HG03442 (cell line): ENCODE results near the gene MMP24OS.

Source experiments
- ATAC-seq: cut with Tn5 transposase; IDR thresholded peaks from one replicate; pipeline ENCODE4 v1.9.1; 2021; ENCODE audit warnings: mild to moderate bottlenecking, moderate library complexity; ENCODE audit not compliant: unreplicated experiment

Gene MMP24OS

GRCh38 chr20:35306931-35307517, 29.1 kb upstream of the MMP24OS start:
- no peak for ATAC-seq

DNA sequence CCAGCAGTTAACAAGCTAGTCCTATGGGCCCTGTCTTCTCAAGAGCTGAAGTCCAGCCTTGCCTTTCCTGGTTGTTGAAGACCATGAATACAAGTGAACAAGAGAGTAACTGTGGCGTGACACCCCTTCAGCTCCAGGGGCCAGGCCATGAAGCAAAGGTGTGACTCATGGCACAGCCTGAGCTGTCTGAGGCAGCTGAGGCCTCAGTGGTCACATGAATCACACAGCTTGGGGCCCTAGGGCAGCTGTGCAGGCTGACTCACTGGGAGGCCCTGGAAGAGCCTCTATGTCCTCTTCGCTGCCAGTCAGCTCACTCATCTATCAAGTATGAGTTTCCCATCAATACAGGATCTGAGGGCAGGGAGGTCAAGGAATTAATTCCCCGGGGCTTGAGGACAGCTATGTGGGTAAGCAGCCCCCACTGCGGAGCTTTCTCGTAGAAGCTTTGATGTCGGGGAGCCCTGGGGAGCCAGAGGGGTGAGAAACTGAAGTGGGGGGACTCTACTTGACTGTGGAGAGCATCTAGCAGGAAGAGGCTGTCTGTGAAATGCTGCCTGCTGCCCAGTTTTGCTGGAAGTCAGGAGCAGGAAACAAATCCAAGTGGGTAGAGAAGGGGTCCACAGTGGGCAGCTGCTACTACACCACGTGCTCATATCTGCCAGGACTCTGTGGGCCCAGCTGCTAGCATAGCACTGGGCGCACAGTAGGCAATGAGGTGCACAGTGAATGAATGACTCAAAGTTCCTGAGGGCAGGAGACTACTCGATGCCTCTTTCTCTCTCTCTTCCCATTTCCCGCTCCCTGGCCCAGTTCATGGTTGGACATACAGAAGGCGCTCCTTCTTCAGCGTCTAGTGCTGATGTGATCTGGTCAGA, 28.0 kb upstream of the MMP24OS start:
- no peak for ATAC-seq

DNA sequence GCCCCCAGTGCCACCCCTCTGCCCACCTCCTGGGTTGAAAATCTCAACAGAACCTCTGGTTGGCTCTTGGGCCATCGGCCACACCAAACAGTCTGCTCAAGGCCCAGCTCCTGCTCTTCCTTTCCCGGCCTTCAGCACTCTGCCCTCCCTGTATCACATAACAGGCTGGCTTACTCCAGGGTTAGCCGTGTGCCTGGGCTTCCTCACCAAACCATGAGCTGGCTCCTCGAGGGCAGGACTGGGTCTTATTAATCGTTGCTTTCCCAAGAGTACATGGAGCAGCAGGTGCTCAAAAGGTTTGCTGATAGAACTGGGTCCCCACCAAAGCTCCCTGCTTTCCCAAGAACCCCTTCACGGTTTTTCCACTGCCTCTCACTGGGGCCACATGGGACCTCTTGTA, 27.0 kb upstream of the MMP24OS start:
- ATAC-seq, result no peak

- peak; percentile 49 for ATAC-seq
Observed at GRCh38 chr20:35303735-35304491, 26.0 kb upstream of the MMP24OS start.

DNA sequence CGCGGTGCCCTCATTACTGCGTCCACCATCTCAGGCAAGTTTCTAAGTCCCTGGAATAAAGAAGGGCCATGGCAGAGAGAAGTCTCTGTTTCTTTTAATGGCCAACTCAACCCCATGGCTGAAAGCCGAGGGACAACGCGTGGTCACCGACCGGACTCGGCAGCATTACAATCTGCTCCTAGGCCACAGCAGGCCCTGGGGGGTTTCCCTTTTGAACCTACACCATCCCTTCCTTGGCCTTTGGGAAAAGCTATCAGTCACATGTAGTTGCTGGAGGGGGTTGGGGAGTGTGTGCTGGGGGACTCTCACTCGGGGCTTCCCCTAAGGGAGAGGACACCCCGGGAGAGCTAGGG, 25.4 kb upstream of the MMP24OS start:
- ATAC-seq, result no peak

DNA sequence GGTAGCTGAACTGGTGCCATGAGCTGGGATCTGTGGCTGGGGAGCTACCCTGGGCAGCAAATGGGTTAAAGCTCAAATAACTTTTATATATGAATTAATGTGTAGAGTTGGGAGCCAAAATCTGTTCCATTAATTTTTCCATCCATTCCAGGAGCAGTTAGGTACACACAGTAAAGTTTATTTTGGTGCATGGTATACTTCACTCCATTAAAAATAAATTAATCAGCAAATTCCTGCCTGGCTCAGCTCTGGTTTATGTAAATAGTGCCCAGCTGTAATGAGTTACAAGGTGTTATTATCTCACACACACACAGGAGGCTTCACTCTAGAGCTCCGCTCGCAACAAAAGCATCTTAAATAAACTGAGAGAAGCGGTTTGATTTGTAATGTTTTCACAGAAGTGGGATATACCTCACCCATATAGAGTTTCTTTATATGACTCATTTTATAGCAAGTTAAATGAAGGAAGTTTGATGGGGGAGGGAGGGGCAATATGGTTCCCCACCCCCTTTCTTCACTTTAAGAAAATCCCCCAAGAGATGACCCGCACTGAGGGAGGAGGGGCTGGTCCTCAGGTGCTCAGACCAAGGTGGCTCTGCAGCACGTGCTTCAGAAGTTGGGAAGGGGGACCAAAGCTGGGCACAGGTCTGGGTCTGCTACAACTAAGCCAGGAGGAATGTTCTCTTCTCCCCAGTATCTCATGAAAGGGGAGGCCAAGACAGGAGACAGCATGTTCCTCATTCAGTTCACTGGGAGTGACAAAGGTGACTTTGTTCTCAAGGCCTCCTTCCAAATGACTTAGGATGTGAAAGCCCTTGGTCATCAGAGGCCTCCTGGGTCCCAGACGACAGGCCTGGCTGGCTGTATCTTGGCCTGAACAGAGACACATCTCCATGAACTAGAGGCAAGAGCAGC, 24.8 kb upstream of the MMP24OS start:
- no peak for ATAC-seq

- ATAC-seq, result no peak
Observed at GRCh38 chr20:35301426-35301825, 23.5 kb upstream of the MMP24OS start.

- ATAC-seq, result no peak
Observed at GRCh38 chr20:35300469-35301262, 22.7 kb upstream of the MMP24OS start.

DNA sequence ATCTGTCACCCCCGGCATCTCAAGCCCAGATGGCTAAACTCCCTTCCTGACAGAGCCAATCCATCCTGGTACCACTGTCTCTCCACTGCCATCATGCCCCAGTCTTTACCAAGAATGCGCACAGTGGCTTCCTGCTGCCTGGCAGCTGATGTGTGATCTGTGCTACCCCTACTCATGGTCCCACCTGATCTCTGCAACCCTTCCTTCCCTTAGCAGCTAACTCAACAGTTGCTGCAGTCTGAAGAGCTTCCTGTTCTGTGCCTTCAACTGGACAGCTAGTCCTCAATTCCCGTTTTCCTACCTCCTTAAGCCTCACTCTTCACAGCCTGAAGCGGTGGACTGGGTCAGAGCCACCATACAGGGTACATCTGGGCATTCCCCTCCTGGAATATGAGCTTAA, 21.9 kb upstream of the MMP24OS start:
- no peak for ATAC-seq

DNA sequence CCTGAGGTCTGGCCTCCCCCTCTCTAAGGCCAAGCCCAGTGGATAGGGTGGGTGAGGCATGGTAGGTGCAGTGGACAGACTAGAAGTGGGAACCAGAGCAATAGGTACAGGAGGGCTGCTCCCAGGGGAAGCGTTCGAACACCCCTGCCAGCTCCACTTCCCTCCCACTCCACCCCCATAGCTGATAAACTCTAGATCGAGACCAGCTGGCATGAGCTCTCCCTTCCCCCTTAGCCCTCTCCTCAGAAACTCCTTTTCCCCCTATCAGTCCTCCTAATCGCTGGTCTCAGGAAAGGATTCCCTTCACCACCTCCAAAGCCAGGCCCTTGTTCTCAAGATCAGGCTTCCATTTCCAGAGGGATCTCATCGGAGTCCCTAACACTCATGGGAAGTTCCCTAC, 20.3 kb upstream of the MMP24OS start:
- no peak for ATAC-seq

- no peak for ATAC-seq
Observed at GRCh38 chr20:35297740-35298139, 19.8 kb upstream of the MMP24OS start.

GRCh38 chr20:35297155-35297554, 19.2 kb upstream of the MMP24OS start:
- ATAC-seq, result no peak

GRCh38 chr20:35296101-35296554, 18.2 kb upstream of the MMP24OS start:
- ATAC-seq, result no peak

GRCh38 chr20:35295674-35296073, 17.8 kb upstream of the MMP24OS start:
- no peak for ATAC-seq

GRCh38 chr20:35295058-35295457, 17.1 kb upstream of the MMP24OS start:
- ATAC-seq, result no peak

- ATAC-seq, result no peak
Observed at GRCh38 chr20:35294293-35294685, 16.4 kb upstream of the MMP24OS start.

DNA sequence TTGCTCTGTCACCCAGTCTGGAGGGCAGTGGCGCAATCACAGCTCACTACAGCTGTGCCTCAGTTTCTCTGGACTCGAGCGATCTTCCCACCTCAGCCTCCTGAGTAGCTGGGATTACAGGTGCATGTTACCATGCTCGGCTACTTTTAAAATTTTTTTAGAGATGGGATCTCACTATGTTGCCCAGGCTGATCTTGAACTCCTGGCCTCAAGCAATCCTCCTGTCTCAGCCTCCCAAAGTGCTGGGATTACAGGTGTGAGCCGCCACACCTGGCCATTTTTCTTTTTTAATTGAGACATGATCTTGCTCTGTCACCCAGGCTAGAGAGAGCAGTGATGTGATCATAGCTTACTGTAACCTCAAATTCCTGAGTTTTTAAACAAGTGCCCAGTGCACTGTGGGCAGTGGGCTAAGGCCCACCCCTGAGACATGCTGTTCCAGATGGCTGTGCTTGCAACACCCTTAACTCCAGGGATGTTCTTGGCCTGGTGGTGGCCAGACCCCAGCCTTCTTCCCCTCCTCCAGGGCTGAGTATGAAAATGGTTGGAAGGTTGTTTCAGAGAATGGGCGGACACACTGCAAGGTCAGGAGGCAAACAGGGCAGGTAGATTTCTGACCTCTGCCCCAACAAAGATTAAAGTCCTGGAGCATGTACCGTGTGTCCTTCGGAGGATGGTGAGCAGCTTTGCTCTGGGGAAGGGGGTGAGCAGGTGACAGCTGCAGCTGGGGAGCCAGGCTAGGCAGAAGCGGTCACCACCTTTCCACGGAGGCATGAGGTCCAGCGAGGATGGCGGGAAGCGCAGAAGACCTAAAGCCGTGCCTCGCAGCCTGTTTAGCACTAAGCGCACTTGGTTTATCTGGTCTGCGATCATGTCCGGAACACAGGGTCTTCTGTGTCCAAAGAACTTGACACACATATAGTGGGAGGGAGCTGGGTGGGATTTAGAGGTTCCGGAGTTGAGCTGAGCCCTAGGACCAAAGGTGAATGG, 15.7 kb upstream of the MMP24OS start:
- ATAC-seq, result no peak

DNA sequence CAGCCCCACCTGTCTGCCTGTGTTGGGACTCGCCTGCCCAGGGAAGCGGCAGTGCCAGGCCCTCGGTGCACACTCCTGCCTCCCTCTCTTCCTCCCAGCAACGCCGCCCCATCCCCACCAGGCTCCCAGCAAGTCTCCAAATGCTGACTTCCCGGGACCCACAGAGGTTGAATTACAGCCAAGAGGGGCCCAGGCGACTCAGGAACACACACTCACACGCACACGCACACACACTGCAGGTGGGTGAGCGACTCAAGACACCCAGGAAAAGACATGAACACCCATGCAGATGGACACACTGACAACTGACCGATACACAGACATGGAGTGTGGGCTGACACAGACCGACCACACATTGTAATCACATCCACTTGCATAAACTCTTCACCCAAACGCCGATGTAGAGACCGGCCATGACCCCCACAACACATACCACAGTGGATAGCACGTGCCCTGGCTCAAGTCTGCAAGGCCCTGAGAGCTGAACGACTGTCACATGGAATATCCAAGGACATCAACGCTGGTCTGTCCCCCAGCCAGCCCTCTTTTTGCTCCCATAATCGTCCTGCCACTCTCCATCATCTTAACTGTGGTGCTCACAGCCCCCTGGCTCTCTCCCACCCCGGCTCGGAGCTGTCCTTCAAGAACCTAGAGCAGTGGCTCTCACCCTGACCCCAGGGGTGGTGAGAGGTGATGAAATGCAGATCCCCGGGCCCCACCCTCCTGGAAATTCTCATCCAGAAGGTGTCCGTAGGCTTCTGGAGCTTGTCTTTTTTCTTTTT, 14.8 kb upstream of the MMP24OS start:
- no peak for ATAC-seq
